CD4-positive, alpha-beta T cell (primary cell): ENCODE data around the gene TEAD4. TPM values are rescaled to one million over a fixed set of nuclear protein-coding genes. Genes with fewer than 3 reads are reported as not detected.

ENCODE experiments used
- ATAC-seq: fragments of 200-7000 bp; cut with Tn5 transposase; one replicate; pipeline ENCODE4 v1.10.0; 2022; ENCODE audit warnings: mild to moderate bottlenecking; ENCODE audit not compliant: poor library complexity
- CTCF ChIA-PET: fragments of 350-600 bp; sonication (Branson Sonifier 250); formaldehyde crosslinking; loops from one replicate; lab custom pipeline; 2021; ENCODE audit warnings: antibody characterized with exemption, inconsistent platforms; lab: Charles Lee
- POLR2A ChIA-PET: fragments of 350-600 bp; sonication (Branson Sonifier 250); formaldehyde crosslinking; loops from one replicate; lab custom pipeline; 2021; ENCODE audit warnings: antibody characterized with exemption, inconsistent platforms; lab: Charles Lee
- DNase-seq, 14 experiments: peaks; one replicate each; pipeline ENCODE4 v3.0.0-alpha.2; 2013 to 2020; ENCODE audit warnings: mixed read lengths in 2 of 14
- H3K27ac ChIP-seq, 2 donors: one replicate each; pipeline versions ENCODE4 v1.5.1 to v1.7.0; 2013; ENCODE audit warnings: low read length in 2 of 2, low read depth in 1 of 2, mild to moderate bottlenecking in 1 of 2
- H3K27me3 ChIP-seq, 2 experiments: 1 replicate in 1 of 2; 2 replicates in 1 of 2; pipeline versions ENCODE4 v1.6.1 to v1.7.0; 2013; ENCODE audit warnings: low read length in 2 of 2, control low read depth in 1 of 2, mild to moderate bottlenecking in 1 of 2, moderate library complexity in 1 of 2; ENCODE audit not compliant: insufficient read depth in 2 of 2, control insufficient read depth in 1 of 2
- H3K36me3 ChIP-seq: one replicate; pipeline ENCODE4 v1.6.1; 2013; ENCODE audit warnings: low read length, control low read depth; ENCODE audit not compliant: insufficient read depth
- H3K4me1 ChIP-seq: one replicate; pipeline ENCODE4 v1.6.1; 2013; ENCODE audit warnings: low read length, control low read depth; ENCODE audit not compliant: insufficient read depth
- H3K4me3 ChIP-seq: one replicate; pipeline ENCODE4 v1.5.1; 2013; ENCODE audit warnings: mild to moderate bottlenecking, low read length, moderate library complexity
- H3K9me3 ChIP-seq, 2 experiments: 1 replicate in 1 of 2; 2 replicates in 1 of 2; pipeline versions ENCODE4 v1.6.1 to v1.7.0; 2013; ENCODE audit warnings: low read length in 2 of 2, mild to moderate bottlenecking in 2 of 2, control low read depth in 1 of 2, moderate library complexity in 1 of 2; ENCODE audit not compliant: control insufficient read depth in 1 of 2, insufficient read depth in 1 of 2
- H3K27ac Mint-ChIP-seq: one replicate; pipeline ENCODE4 v1.8.0; 2020; ENCODE audit warnings: mixed read lengths
- H3K27me3 Mint-ChIP-seq: one replicate; pipeline ENCODE4 v1.8.0; 2021; ENCODE audit warnings: mixed read lengths
- H3K36me3 Mint-ChIP-seq: one replicate; pipeline ENCODE4 v1.8.0; 2021; ENCODE audit warnings: low read depth, mixed read lengths
- H3K4me1 Mint-ChIP-seq: one replicate; pipeline ENCODE4 v1.8.0; 2021; ENCODE audit warnings: low read depth, mixed read lengths
- H3K4me3 Mint-ChIP-seq: one replicate; pipeline ENCODE4 v1.8.0; 2020; ENCODE audit warnings: mild to moderate bottlenecking, mixed read lengths
- H3K9me3 Mint-ChIP-seq: one replicate; pipeline ENCODE4 v1.8.0; 2020; ENCODE audit warnings: mixed read lengths
- CTCF ChIP-seq: fragments of 200-600 bp; IDR thresholded peaks from one replicate; pipeline ENCODE4 v1.8.0; 2022; ENCODE audit warnings: antibody characterized with exemption, mild to moderate bottlenecking
- intact Hi-C, 2 experiments: fragments of 100-400 bp; cut with DNase I in 1 of 2; cut with micrococcal nuclease in 1 of 2; formaldehyde crosslinking; loops; one replicate each; pipeline versions ENCODE4 v1.15.1 to v1.9.0; 2023 to 2025; cut with DNase I, micrococcal nuclease
- total RNA-seq, 174 experiments: library from RNA in 2 of 174; stranded (reverse) in 2 of 174; gene quantifications; one replicate each; pipeline ENCODE4 v1.2.3 and lab custom pipeline; 2021 to 2026

Gene TEAD4
- total RNA-seq, 2 experiments from 2014 or later: not detected

GRCh38 chr12:2934371-2934770, 24.8 kb upstream of the TEAD4 start:
- intact Hi-C loops: no loop called here
- Histone ChIP-seq H3K4me3 (no peak overlapping the region), H3K9me3 (no peaks in the 10 kb centered on the region), H3K27ac (no peak overlapping the region), H3K27me3 (no peaks in the 10 kb centered on the region), H3K4me1 (no peaks in the 10 kb centered on the region), H3K36me3 (peaks cover 40% of the 10 kb centered on the region)
- TF ChIP-seq CTCF: no peak
- ChIA-PET CTCF (no interaction called here), POLR2A (no interaction called here)
- Mint-ChIP-seq H3K9me3 (no peaks in the 10 kb centered on the region), H3K4me1 (no peaks in the 10 kb centered on the region), H3K27ac (no peak overlapping the region), H3K4me3 (no peak overlapping the region), H3K36me3 (peaks cover 67% of the 10 kb centered on the region), H3K27me3 (no peaks in the 10 kb centered on the region)
- ATAC-seq (no peak), DNase-seq (no peak)

GRCh38 chr12:2936301-2936700, 22.9 kb upstream of the TEAD4 start:
- Histone ChIP-seq H3K27me3 (no peaks in the 10 kb centered on the region), H3K4me1 (no peaks in the 10 kb centered on the region), H3K36me3 (peaks cover 35% of the 10 kb centered on the region), H3K4me3 (no peak overlapping the region), H3K27ac (no peak overlapping the region), H3K9me3 (no peaks in the 10 kb centered on the region)
- ChIA-PET CTCF (no interaction called here), POLR2A (no interaction called here)
- DNase-seq (no peak), ATAC-seq (no peak)
- Mint-ChIP-seq H3K27me3 (no peaks in the 10 kb centered on the region), H3K27ac (no peak overlapping the region), H3K36me3 (peaks cover 64% of the 10 kb centered on the region), H3K4me3 (no peak overlapping the region), H3K9me3 (no peaks in the 10 kb centered on the region), H3K4me1 (no peaks in the 10 kb centered on the region)
- intact Hi-C loops: no loop called here
- no peak for TF ChIP-seq CTCF

GRCh38 chr12:2937500-2937899, 21.7 kb upstream of the TEAD4 start:
- H3K4me1 ChIP-seq: no peaks in the 10 kb centered on the region
- Mint-ChIP-seq H3K4me3 (no peak overlapping the region), H3K27ac (no peak overlapping the region), H3K36me3 (peaks cover 53% of the 10 kb centered on the region), H3K4me1 (no peaks in the 10 kb centered on the region), H3K9me3 (no peaks in the 10 kb centered on the region), H3K27me3 (no peaks in the 10 kb centered on the region)
- ChIA-PET POLR2A (no interaction called here), CTCF (no interaction called here)
- intact Hi-C loops: no loop called here
- ATAC-seq: no peak
- H3K27me3 ChIP-seq: no peaks in the 10 kb centered on the region
- H3K9me3 ChIP-seq: no peaks in the 10 kb centered on the region
- H3K4me3 ChIP-seq: no peak overlapping the region
- no peak for TF ChIP-seq CTCF
- DNase-seq: no peak
- H3K27ac ChIP-seq: no peak overlapping the region
- H3K36me3 ChIP-seq: peaks cover 30% of the 10 kb centered on the region
